Right lobe of liver (tissue), 4 donors: Measurements from ENCODE around the gene FOXP1.
"Not testable (repeated sequence)": the region's sequence is repeated elsewhere in the genome, so short reads cannot be mapped to it uniquely, and the experiment has no call there.

Experiments used
- CTCF ChIP-seq, 4 donors: fragments of 200-600 bp in 3 of 4; fragments of 450-650 bp in 1 of 4; IDR thresholded peaks; one replicate each; pipeline versions ENCODE4 v1.5.1 to v1.8.0; 2016 to 2022; ENCODE audit warnings: antibody characterized with exemption in 4 of 4, mild to moderate bottlenecking in 2 of 4
- POLR2A ChIP-seq: fragments of 450-650 bp; IDR thresholded peaks from one replicate; pipeline ENCODE4 v1.6.1; 2017; ENCODE audit warnings: antibody characterized with exemption, mild to moderate bottlenecking
- donor health status: DM: no; HTN: no; CAD: no.
- donor health status: DM: no; HTN: no; CAD: no.
- donor health status: DM: no; HTN: yes; CAD: no.

- TF ChIP-seq CTCF (IDR thresholded peaks at IDR 0.05); POLR2A: not testable (repeated sequence)
Observed at GRCh38 chr3:71324224-71324623, 259.3 kb downstream of the FOXP1 start.
